T-cell (primary cell): ENCODE measurements around the gene CMTM6. TPM values are rescaled to one million over a fixed set of nuclear protein-coding genes. Genes with fewer than 3 reads are reported as not detected.

Source experiments
- ATAC-seq, 4 experiments: fragments of 200-7000 bp in 3 of 4; fragments of 150-1000 bp in 1 of 4; cut with Tn5 transposase; replicated peaks in 1 of 4; 1 replicate in 3 of 4; 2 replicates in 1 of 4; pipeline ENCODE4 v1.10.0; 2021; ENCODE audit warnings: moderate library complexity in 3 of 4, mild to moderate bottlenecking in 2 of 4, moderate number of reproducible peaks in 1 of 4
- CTCF ChIA-PET, 2 donors: fragments of 300-600 bp; sonication (Branson Sonifier 250); formaldehyde crosslinking; loops; one replicate each; lab custom pipeline; 2022; ENCODE audit warnings: antibody characterized with exemption in 2 of 2; lab: Charles Lee
- POLR2A ChIA-PET, 2 donors: fragments of 300-600 bp; sonication (Branson Sonifier 250); formaldehyde crosslinking; loops; one replicate each; lab custom pipeline; 2022; ENCODE audit warnings: antibody characterized with exemption in 2 of 2; lab: Charles Lee
- DNase-seq, 35 experiments: peaks; one replicate each; pipeline versions ENCODE4 v3.0.0 to v3.0.0-alpha.2; 2013 to 2023
- H3K27ac ChIP-seq: one replicate; pipeline ENCODE4 v1.5.1; 2013; ENCODE audit warnings: low read length
- H3K27me3 ChIP-seq, 2 experiments: replicated peaks in 1 of 2; 1 replicate in 1 of 2; 2 replicates in 1 of 2; pipeline versions ENCODE4 v1.6.1 to v1.7.0; 2013; ENCODE audit warnings: low read length in 1 of 2, mixed read lengths in 1 of 2; ENCODE audit not compliant: control insufficient read depth in 2 of 2, insufficient read depth in 2 of 2; ENCODE audit errors: extremely low read depth in 1 of 2
- H3K36me3 ChIP-seq, 2 donors: 1 replicate in 1 of 2; 2 replicates in 1 of 2; pipeline versions ENCODE4 v1.6.1 to v1.7.0; 2013; ENCODE audit warnings: low read length in 1 of 2; ENCODE audit not compliant: control insufficient read depth in 2 of 2, insufficient read depth in 1 of 2; ENCODE audit errors: extremely low read depth in 1 of 2
- H3K4me1 ChIP-seq, 2 experiments: 1 replicate in 1 of 2; 2 replicates in 1 of 2; pipeline versions ENCODE4 v1.6.1 to v1.7.0; 2013; ENCODE audit warnings: low read length in 2 of 2, mixed read lengths in 1 of 2; ENCODE audit not compliant: insufficient read depth in 2 of 2, control insufficient read depth in 1 of 2; ENCODE audit errors: extremely low read depth in 1 of 2
- H3K4me3 ChIP-seq, 2 donors: 1 replicate in 1 of 2; 2 replicates in 1 of 2; pipeline versions ENCODE4 v1.5.1 to v1.7.0; 2013; ENCODE audit warnings: mild to moderate bottlenecking in 2 of 2, low read length in 1 of 2, moderate library complexity in 1 of 2; ENCODE audit not compliant: control insufficient read depth in 1 of 2; ENCODE audit errors: extremely low read depth in 1 of 2
- H3K9me3 ChIP-seq: 2 replicates; pipeline ENCODE4 v1.7.0; 2013
- H3K27ac Mint-ChIP-seq, 2 donors: one replicate each; pipeline ENCODE4 v1.8.0; 2020 to 2021; ENCODE audit warnings: mild to moderate bottlenecking in 2 of 2, mixed read lengths in 2 of 2
- H3K27me3 Mint-ChIP-seq, 2 donors: one replicate each; pipeline ENCODE4 v1.8.0; 2021 to 2022; ENCODE audit warnings: mixed read lengths in 2 of 2
- H3K36me3 Mint-ChIP-seq: one replicate; pipeline ENCODE4 v1.8.0; 2021; ENCODE audit warnings: mixed read lengths
- H3K4me1 Mint-ChIP-seq, 3 donors: one replicate each; pipeline ENCODE4 v1.8.0; 2020 to 2022; ENCODE audit warnings: mixed read lengths in 3 of 3, mild to moderate bottlenecking in 1 of 3
- H3K4me3 Mint-ChIP-seq, 3 donors: one replicate each; pipeline ENCODE4 v1.8.0; 2020 to 2022; ENCODE audit warnings: mild to moderate bottlenecking in 3 of 3, mixed read lengths in 3 of 3, moderate library complexity in 3 of 3
- H3K9me3 Mint-ChIP-seq, 3 donors: one replicate each; pipeline ENCODE4 v1.8.0; 2020 to 2022; ENCODE audit warnings: mixed read lengths in 3 of 3
- WGBS: methylation state at CpG from one replicate; pipeline ENCODE4 v1.1.5; 2013; ENCODE audit warnings: missing lambda C conversion rate; ENCODE audit not compliant: insufficient coverage; 5-methylcytosine and 5-hydroxymethylcytosine counted together
- total RNA-seq, 35 experiments: library from RNA in 6 of 35; stranded (reverse) in 6 of 35; fragments of 120-200 nt in 1 of 35; gene quantifications; one replicate each; pipeline versions ENCODE4 v1.2.1 to v1.2.4 and lab custom pipeline; 2013 to 2026

The CMTM6 gene
- total RNA-seq, 5 donors from 2014 or later (not counting 1 experiment from before 2014, with no cell fraction given), result 34.8 to 47.6 (median 40.4) TPM

DNA sequence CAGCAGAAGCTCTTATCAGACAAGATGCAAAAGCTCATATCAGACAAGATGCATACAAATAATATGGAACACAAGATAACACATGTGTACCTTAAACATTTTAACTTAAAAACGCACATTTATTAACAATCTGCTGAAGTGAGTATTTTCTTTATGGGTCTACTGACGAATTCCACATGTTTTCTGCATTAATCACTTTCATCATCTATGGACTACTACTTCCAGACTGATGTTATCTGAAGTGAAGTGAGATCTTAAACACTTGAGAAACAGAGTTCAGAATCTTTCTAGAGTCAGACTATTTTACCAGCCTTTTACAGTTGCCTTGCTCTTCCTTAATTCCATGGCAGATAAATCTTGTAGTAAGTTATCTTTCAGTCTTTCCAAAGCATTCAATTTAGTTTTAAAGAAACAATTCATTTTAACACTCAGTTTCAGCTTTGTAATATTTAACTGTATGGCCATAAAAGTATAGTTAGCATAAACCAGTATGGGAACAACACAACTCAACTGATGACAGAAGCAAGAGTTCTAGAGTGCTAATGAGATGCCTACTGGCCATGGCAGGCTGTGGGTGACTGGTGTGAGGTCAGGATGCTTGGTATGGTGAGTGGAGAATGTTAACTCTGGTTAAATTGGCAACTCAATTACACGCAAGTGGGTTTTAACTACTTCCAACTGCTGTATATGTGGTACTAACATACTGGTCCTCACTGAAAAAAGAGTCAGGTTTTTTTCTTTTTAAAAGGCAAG is 9.8 kb downstream of the CMTM6 start:
- H3K27ac ChIP-seq, result no peak overlapping the region
- peaks cover 4% of the 10 kb centered on the region in 2 experiments for H3K4me1 ChIP-seq
- no peak overlapping the region for H3K4me3 Mint-ChIP-seq
- no peaks in the 10 kb centered on the region for H3K9me3 Mint-ChIP-seq
- DNase-seq, result no peak
- H3K36me3 ChIP-seq, result peaks cover 0 to 18% of the 10 kb centered on the region in 2 donors
- no peaks in the 10 kb centered on the region for H3K9me3 ChIP-seq
- no peaks in the 10 kb centered on the region for H3K27me3 Mint-ChIP-seq
- H3K4me3 ChIP-seq, result no peak overlapping the region
- no peak for ATAC-seq
- no peaks in the 10 kb centered on the region for H3K27me3 ChIP-seq
- ChIA-PET CTCF (interaction anchor here in 1 of 2 donors (0.6 to 1.0 kb wide), 4 partner anchors 8 to 77 kb away, joined by 3 read pairs; no protein-coding TSS in a partner anchor), POLR2A (interaction anchor here (0.5 to 1.3 kb wide), 4 partner anchors 9 to 1453 kb away, joined by 3 to 5 read pairs (median 4); partner anchors contain the start of gene CMTM6 (in 1 of the 2))
- peaks cover 20% of the 10 kb centered on the region for H3K36me3 Mint-ChIP-seq
- WGBS, result no CpG with 5 or more reads among the region's 3 CpGs
- H3K4me1 Mint-ChIP-seq, result peaks cover 18 to 29% (median 22%) of the 10 kb centered on the region in 3 donors
- H3K27ac Mint-ChIP-seq, result no peak overlapping the region

GRCh38 chr3:32488474-32489008 is 14.1 kb downstream of the CMTM6 start:
- WGBS, result no CpG with 5 or more reads among the region's 3 CpGs
- ChIA-PET CTCF (interaction anchor here in 1 of 2 donors (0.6 kb wide), 1 partner anchor 1598 kb away, joined by 3 read pairs; no protein-coding TSS in a partner anchor), POLR2A (interaction anchor here in 1 of 2 donors (0.5 to 0.7 kb wide), 2 partner anchors 75 to 85 kb away, joined by 3 to 6 read pairs; no protein-coding TSS in a partner anchor)
- Histone ChIP-seq H3K27ac (no peak overlapping the region), H3K4me1 (peaks cover 0 to 8% of the 10 kb centered on the region in 2 experiments), H3K36me3 (peaks cover 0 to 30% of the 10 kb centered on the region in 2 donors), H3K27me3 (no peaks in the 10 kb centered on the region), H3K9me3 (no peaks in the 10 kb centered on the region), H3K4me3 (no peak overlapping the region)
- H3K36me3 Mint-ChIP-seq, result peaks cover 32% of the 10 kb centered on the region
- DNase-seq (no peak), ATAC-seq (no peak)
- H3K4me1 Mint-ChIP-seq, result peaks cover 15 to 16% (median 16%) of the 10 kb centered on the region in 3 donors
- H3K4me3 Mint-ChIP-seq, result no peak overlapping the region
- peak overlapping the region in 1 of 2 donors; percentile 11 for H3K27ac Mint-ChIP-seq
- no peaks in the 10 kb centered on the region for H3K9me3 Mint-ChIP-seq
- no peaks in the 10 kb centered on the region for H3K27me3 Mint-ChIP-seq

DNA sequence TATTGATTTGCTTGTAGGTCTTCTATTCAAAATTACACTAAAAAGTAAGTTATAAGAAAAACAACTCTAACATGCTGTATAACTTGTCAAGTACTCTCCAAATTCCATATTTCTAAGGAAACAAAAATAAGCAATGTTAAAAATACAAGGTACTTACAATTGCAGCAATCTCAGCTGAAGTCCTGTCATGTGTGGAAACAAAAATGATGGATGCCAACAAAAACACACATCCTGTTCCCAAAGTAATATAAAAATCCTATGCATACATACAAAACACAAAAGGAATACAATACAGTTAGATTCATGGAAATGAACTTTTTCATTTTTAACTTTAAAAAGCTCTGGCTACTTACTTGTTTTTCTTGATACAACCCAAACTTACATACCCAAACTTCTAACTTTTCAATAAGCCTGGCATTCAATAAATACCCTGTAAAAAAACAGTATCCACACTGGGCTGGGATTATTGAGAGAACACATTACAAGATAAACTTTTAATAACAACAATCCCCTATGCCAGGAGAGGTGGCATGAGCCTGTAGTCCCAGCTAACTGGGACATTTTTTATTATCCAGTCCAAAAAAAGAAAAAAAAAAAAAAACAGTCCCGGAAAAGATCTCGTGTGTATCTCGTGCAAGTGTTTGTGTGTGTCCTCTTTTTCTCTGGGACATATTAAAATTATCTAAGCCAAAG is 14.7 kb downstream of the CMTM6 start:
- Mint-ChIP-seq H3K27ac (peak overlapping the region in 1 of 2 donors; percentile 11), H3K9me3 (no peaks in the 10 kb centered on the region), H3K36me3 (peaks cover 35% of the 10 kb centered on the region), H3K4me1 (peaks cover 16 to 20% (median 19%) of the 10 kb centered on the region in 3 donors), H3K27me3 (no peaks in the 10 kb centered on the region), H3K4me3 (no peak overlapping the region)
- H3K4me1 ChIP-seq, result peaks cover 0 to 6% of the 10 kb centered on the region in 2 experiments
- no peaks in the 10 kb centered on the region for H3K27me3 ChIP-seq
- WGBS, result no CpG with 5 or more reads among the region's 3 CpGs
- CTCF ChIA-PET, result no interaction called here
- no peak overlapping the region for H3K27ac ChIP-seq
- no peaks in the 10 kb centered on the region for H3K9me3 ChIP-seq
- ATAC-seq (no peak), DNase-seq (no peak)
- H3K36me3 ChIP-seq, result peaks cover 0 to 34% of the 10 kb centered on the region in 2 donors
- POLR2A ChIA-PET, result interaction anchor here (0.6 to 0.7 kb wide), 2 partner anchors 85 to 152 kb away, joined by 6 to 9 read pairs; no protein-coding TSS in a partner anchor
- no peak overlapping the region for H3K4me3 ChIP-seq

DNA sequence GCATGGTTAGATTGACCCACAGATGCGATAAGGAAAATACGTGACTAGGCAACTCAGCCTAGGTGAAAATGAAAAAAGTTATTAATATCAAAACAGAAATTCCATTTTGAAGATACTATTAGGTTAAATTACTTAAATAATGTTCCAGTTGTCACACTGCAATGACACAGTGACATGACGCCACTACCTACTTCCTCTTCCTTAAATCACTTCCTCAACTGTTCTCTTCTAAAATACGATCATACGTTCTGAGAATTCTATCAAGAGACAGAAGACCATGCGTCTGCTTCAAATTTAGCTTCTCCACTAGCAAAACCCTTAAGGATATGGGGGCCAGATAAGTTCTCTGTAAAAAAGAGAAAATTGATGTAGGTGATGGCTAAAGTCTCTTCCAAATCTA is 18.2 kb downstream of the CMTM6 start:
- peaks cover 20 to 37% (median 34%) of the 10 kb centered on the region in 3 donors for H3K4me1 Mint-ChIP-seq
- H3K4me3 Mint-ChIP-seq, result peak overlapping the region in 1 of 3 donors; percentile 10
- POLR2A ChIA-PET, result interaction anchor here (0.6 to 1.5 kb wide), 3 partner anchors 12 to 59 kb away, joined by 4 to 8 read pairs (median 5); no protein-coding TSS in a partner anchor
- CTCF ChIA-PET, result interaction anchor here (0.6 to 0.9 kb wide), 2 partner anchors 10 to 18 kb away, joined by 3 to 4 read pairs; partner anchors contain the start of gene CMTM6 (in 1 of the 2)
- H3K27me3 ChIP-seq, result no peaks in the 10 kb centered on the region
- 71% methylated on average over 2 of the region's 6 CpGs for WGBS
- H3K9me3 Mint-ChIP-seq, result no peaks in the 10 kb centered on the region
- peaks cover 12 to 47% of the 10 kb centered on the region in 2 donors for H3K36me3 ChIP-seq
- H3K27ac ChIP-seq, result no peak overlapping the region
- no peak overlapping the region for H3K4me3 ChIP-seq
- DNase-seq (no peak), ATAC-seq (no peak)
- H3K36me3 Mint-ChIP-seq, result peaks cover 61% of the 10 kb centered on the region
- no peaks in the 10 kb centered on the region for H3K9me3 ChIP-seq
- peak overlapping the region; percentile 11 to 69 for H3K27ac Mint-ChIP-seq
- no peaks in the 10 kb centered on the region for H3K27me3 Mint-ChIP-seq
- peaks cover 0 to 6% of the 10 kb centered on the region in 2 experiments for H3K4me1 ChIP-seq

- H3K4me1 ChIP-seq, result peaks cover 0 to 6% of the 10 kb centered on the region in 2 experiments
- no peak for DNase-seq
- H3K27me3 ChIP-seq, result no peaks in the 10 kb centered on the region
- Mint-ChIP-seq H3K4me1 (peaks cover 20 to 37% (median 35%) of the 10 kb centered on the region in 3 donors), H3K27ac (no peak overlapping the region), H3K36me3 (peaks cover 65% of the 10 kb centered on the region), H3K9me3 (no peaks in the 10 kb centered on the region), H3K27me3 (no peaks in the 10 kb centered on the region), H3K4me3 (no peak overlapping the region)
- ChIA-PET POLR2A (interaction anchor here in 1 of 2 donors (0.7 kb wide), 1 partner anchor 13 kb away, joined by 3 read pairs; no protein-coding TSS in a partner anchor), CTCF (interaction anchor here (0.9 to 1.4 kb wide), 2 partner anchors 9 to 12 kb away, joined by 3 to 5 read pairs; no protein-coding TSS in a partner anchor)
- no peak overlapping the region for H3K4me3 ChIP-seq
- no peak overlapping the region for H3K27ac ChIP-seq
- WGBS, result no CpG with 5 or more reads among the region's 1 CpG
- no peaks in the 10 kb centered on the region for H3K9me3 ChIP-seq
- H3K36me3 ChIP-seq, result peaks cover 12 to 49% of the 10 kb centered on the region in 2 donors
- ATAC-seq, result no peak
Measured at GRCh38 chr3:32483772-32484171, 18.9 kb downstream of the CMTM6 start.
